ENCODE results near the gene PITPNM1.

Gene PITPNM1

GRCh38 chr11:67503119-67504004, 1.8 kb downstream of the PITPNM1 start:
- DNase-seq (ENCODE audit: low spot score), result no peak

GRCh38 chr11:67502328-67502979, 2.7 kb downstream of the PITPNM1 start:
- DNase-seq (ENCODE audit: low spot score), result no peak

- DNase-seq (ENCODE audit: low spot score), result no peak
These were observed 3.3 kb downstream of the PITPNM1 start for GRCh38 chr11:67501854-67502253.

DNA sequence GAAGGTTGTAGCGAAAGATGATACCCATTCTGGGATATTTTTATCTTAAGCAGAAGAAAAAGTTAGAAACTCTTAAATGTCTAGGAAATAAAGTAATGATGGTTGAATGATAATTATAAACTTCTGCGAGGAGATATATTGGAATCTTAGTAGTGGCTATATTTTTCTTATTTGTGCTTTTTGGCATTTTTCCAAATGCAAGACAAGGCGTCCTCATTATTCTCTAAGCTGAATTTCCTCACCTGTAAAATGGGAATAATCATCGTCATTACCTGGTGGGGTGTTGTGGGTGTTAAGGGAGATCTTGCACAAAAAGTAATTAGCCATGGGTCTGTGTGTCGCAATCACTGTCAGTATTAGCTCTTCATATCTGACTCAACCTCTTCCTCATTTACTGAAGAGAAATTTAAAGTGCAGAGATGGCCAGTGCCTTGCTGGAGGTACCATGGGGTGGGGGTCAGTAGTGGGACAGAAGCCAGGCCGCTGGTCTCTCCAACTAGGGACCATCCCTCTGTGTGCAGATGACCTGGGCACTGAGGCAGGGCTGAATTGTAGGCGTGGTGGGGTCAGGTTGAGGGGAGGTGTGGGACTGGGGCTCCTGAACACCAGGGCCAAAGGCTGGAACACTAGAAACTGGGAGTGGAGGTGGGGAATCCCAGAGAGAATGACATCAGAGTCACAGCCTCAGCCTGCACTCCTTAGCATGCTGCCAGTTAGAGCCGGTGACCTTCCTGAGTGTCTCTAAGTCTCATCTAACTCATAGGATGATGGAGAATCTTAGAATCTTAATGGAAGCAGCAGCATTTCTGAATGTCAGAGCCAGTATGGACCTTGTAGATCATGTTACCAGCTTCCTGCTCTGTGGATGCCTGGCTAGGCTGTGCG, 4.1 kb downstream of the PITPNM1 start:
- DNase-seq (ENCODE audit: low spot score), result no peak

- DNase-seq (ENCODE audit: low spot score), result no peak
These were observed 4.7 kb downstream of the PITPNM1 start for GRCh38 chr11:67500484-67500821.

DNA sequence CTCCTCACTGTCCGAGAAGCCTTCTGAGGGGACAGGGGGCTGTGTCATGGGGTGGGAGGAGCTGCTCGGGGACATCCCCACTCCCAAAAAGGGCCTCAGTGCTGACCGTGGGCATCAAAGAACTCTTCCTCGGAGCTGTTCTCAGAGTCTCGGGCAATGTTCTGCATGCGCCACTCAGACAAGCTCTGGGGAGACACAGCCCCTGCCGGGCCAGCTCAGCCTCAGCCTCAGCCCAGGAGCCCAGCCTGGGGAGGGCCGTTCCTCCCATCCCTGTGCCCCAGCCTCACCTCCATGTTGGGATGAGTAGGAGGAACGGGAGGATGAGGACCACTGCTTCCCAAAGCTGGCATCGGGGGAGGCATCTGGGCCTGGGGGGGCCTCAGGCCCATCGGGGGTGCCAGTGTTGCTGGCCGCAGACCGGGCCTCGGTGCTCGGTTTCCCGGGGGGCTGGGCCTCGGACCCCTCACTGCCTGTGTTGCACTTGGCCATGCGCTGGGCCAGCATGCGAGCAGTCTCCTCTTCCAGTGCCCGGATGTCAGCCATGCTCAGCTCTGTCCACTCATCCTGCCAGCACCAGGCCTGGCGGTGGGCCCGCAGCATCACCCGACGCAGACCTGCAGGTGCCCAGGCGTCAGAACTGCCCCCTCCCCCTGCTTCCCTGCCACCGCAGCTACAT, 5.2 kb downstream of the PITPNM1 start:
- DNase-seq (ENCODE audit: low spot score), result no peak

DNA sequence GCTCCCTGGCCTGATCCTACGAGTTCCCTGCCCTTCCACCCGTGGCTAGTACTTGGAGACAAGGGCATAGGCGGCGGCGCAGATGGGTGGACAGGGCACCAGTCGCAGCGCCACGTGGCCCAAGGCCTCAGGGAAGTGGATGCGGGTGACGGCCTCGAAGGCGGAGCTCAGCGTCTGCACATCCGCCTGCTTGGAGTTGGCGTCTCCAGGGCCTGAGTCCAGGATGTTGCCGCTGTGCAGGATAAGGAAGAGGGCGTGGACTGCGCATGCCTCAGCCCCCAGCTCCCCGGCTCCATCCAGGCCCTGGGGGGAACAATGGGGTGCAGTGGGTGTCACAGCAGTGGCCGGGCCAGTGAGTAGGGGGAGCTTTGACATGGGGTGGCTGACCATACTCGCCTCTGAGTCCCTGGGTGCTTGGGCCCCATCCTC, 6.6 kb downstream of the PITPNM1 start:
- DNase-seq (ENCODE audit: low spot score), result no peak

DNA sequence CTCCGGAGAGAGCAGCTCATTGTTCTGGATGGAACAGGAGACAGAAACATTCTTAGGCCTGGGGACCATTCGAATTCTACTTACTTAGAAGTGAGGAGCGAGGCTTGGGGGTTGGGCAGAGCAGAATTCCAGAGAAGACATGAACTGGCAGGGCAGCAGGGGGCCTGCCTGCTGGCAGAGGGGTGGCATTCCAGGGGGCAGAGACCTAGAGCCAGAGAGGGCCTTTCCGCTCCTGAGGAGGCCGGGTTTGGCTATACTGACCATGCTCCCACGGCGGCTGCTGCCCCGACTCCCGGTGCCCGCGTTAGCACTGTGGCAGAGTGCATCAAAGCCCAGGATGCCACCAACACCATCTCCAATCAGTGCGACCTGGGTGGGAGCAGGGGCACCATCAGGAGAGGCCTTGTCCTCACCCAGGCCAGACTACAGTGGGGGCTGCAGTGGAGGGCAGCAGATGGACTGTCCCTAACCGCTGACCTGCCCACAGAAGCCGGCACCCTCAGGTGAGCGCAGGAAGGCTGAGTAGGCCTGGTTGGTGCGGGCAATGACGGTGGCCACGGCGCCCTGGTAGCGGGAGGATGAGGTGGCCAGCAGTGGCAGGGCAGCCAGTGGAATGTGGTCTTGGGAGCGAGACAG, 7.4 kb downstream of the PITPNM1 start:
- DNase-seq (ENCODE audit: low spot score), result no peak

- no peak for DNase-seq (ENCODE audit: low spot score)
These were observed 9.1 kb downstream of the PITPNM1 start for GRCh38 chr11:67496113-67496512.

- DNase-seq (ENCODE audit: low spot score), result no peak
These were observed 9.7 kb downstream of the PITPNM1 start for GRCh38 chr11:67495234-67496005.

DNA sequence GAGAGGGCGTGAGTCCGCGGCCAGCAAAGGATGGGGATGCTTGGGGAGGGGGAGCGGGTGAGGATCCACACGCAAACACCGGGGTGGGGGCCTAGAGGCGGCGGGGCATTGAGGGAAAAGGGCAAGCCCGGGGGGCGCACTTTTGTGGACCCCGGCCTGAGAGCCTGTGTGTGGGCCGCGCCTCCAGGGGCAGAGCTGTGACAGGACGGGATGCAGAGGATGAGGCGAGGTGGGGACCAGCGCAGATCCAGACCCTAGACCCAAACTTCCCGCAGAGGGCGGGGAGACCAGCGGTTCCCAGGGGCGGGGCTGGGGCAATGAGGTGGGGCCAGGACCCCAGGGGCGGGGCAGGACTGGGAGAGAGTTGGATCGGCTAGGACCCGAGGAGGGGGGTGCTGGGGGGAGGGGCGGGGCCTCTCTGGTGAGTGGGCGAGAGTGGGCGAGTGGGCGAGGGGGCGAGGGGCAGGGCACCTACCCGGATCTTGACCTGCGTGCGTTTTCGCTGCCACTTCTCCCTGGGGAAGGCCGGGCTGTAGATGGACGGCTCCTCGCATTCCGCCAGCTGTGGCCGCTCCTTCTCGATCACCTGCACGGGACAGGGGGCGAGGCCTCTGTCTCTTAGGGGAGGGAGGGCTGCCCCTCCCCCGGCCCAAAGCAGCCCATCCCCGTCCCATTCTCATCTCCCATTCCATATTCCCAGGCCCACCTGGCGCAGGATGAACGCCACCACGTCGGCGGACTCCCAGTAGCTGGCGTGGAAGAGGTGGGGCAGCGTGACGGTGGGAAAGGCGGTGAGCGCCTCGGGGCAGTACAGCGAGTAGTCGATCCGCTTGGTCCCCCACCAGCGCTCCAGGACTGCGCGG, 10.6 kb downstream of the PITPNM1 start:
- no peak for DNase-seq (ENCODE audit: low spot score)

- DNase-seq (ENCODE audit: low spot score), result no peak
These were observed 11.4 kb downstream of the PITPNM1 start for GRCh38 chr11:67493548-67494370.

GRCh38 chr11:67492801-67493547, 12.2 kb downstream of the PITPNM1 start:
- DNase-seq (ENCODE audit: low spot score), result no peak

DNA sequence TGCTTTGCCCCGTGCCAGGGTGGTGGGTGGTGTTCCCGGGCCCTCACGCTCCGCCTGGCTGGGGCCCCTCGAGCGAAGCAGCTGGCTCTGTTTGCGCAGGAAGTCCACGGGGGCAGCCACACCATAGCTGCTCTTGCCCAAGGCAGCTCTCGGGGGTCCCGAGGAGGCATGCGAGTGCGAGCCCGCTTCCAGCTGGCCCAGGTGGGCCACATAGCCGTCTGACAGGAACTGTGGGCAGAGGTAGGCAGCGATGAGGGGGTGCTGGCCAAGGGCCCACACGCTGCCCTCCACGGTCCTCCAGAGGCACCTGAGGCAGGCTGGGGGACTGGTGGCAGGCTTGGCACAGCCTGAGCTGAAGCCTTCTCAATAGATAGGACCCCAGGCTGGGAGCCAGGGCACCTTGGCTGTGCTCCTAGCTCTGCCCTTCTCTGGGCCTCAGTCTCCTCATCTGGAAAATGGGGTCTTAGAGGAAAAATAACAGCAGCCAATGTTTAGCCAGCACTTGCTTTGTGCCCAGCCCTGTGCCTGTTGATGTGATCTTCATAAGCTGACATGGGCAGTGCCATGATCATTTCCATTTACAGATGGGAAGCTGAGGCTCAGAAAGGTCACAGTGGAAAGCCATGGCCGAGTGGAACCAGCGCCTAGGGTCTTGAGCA, 13.0 kb downstream of the PITPNM1 start:
- DNase-seq (ENCODE audit: low spot score), result no peak

GRCh38 chr11:67491276-67492068, 13.7 kb downstream of the PITPNM1 start:
- DNase-seq (ENCODE audit: low spot score), result no peak

DNA sequence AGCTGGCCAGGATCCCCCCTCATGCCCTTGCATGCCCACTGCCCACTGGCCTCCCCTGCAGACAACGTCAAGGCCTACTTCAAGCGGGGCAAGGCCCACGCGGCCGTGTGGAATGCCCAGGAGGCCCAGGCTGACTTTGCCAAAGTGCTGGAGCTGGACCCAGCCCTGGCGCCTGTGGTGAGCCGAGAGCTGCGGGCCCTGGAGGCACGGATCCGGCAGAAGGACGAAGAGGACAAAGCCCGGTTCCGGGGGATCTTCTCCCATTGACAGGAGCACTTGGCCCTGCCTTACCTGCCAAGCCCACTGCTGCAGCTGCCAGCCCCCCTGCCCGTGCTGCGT, 14.5 kb downstream of the PITPNM1 start:
- DNase-seq (ENCODE audit: low spot score), result no peak
